Colonic mucosa (tissue), 4 donors: ENCODE results near the gene GSG1L. TPM values are rescaled to one million over a fixed set of nuclear protein-coding genes. Genes with fewer than 3 reads are reported as not detected.

Experiments used
- DNase-seq: peaks from one replicate; pipeline ENCODE4 v3.0.0-alpha.2; 2020
- H3K27ac ChIP-seq: fragments of 200-600 bp; one replicate; pipeline ENCODE4 v1.8.0; 2021
- H3K27me3 ChIP-seq: fragments of 200-600 bp; one replicate; pipeline ENCODE4 v1.8.0; 2021
- H3K36me3 ChIP-seq: fragments of 200-600 bp; one replicate; pipeline ENCODE4 v1.8.0; 2021
- H3K4me1 ChIP-seq: fragments of 200-600 bp; one replicate; pipeline ENCODE4 v1.8.0; 2021; ENCODE audit warnings: mild to moderate bottlenecking
- H3K4me3 ChIP-seq: fragments of 200-600 bp; one replicate; pipeline ENCODE4 v1.8.0; 2021
- H3K9ac ChIP-seq, 2 donors: one replicate each; pipeline ENCODE4 v1.7.0; 2013; ENCODE audit warnings: control low read depth in 2 of 2, low read depth in 2 of 2, low read length in 2 of 2
- H3K9me3 ChIP-seq: fragments of 200-600 bp; one replicate; pipeline ENCODE4 v1.8.0; 2021
- intact Hi-C: fragments of 100-400 bp; cut with DNase I; formaldehyde crosslinking; loops from one replicate; pipeline ENCODE4 v1.14.1; 2022
- total RNA-seq, 2 donors: library from RNA; stranded (reverse); fragmentation: NEBNext Ultra II Directional in 1 of 2; extraction: Animal tissue kit (Norgen Biotek cat#: 25700) in 1 of 2; gene quantifications; one replicate each; pipeline ENCODE4 v1.2.1, GENCODE V29; 2021
- TF ChIP-seq, protein P1 (sequence below): fragments of 200-600 bp; IDR thresholded peaks from one replicate; pipeline ENCODE4 v1.8.0; 2022; ENCODE audit warnings: antibody characterized with exemption, mild to moderate bottlenecking
- donor health status: healthy.
- donor health status: DM: no; HTN: no; CAD: no.
- donor health status: DM: no; HTN: no; CAD: no.

The GSG1L gene
- total RNA-seq, 2 donors from 2014 or later: 0.13 to 0.15 TPM

DNA sequence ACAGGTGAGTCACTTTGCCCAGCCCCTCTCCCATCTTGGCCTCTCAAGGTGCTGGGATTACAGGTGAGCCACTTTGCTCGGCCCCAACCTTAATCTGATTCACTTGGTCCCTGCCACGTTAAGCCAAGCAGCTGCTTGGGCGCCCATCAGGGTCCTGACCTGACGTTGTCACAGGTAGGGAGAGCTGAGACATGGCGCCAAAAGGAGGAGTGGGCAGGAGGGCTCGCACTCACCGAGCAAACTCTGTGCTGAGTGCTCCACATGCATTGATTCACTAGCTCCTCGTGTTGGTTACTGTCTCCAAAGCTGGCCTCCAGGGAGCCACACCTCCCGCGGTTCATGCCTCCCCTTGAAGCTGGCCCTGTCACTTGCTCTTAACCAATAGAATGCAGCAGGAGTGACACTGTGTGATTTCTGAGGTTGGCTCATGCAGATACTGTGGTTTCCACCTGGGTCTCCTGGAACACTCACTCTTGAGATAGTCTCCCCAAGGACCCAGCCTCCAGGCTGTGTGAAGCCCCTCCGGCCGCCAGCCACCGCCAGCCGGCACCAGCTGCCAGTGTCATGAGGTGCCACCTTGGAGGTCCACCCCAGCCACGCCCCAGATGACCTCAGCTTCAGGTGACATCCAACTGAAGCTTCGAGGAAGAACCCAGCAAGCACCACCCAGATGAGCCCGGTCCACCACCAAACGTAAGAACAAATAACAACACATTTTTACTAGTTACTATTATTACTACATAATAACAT lies 223.0 kb downstream of the GSG1L start:
- Histone ChIP-seq H3K36me3 (no peaks in the 10 kb centered on the region), H3K27me3 (no peaks in the 10 kb centered on the region), H3K4me1 (no peaks in the 10 kb centered on the region), H3K27ac (no peak overlapping the region), H3K9ac (no peak overlapping the region), H3K9me3 (no peaks in the 10 kb centered on the region), H3K4me3 (no peak overlapping the region)
- intact Hi-C loops: no loop called here
- TF ChIP-seq, protein P1, sequence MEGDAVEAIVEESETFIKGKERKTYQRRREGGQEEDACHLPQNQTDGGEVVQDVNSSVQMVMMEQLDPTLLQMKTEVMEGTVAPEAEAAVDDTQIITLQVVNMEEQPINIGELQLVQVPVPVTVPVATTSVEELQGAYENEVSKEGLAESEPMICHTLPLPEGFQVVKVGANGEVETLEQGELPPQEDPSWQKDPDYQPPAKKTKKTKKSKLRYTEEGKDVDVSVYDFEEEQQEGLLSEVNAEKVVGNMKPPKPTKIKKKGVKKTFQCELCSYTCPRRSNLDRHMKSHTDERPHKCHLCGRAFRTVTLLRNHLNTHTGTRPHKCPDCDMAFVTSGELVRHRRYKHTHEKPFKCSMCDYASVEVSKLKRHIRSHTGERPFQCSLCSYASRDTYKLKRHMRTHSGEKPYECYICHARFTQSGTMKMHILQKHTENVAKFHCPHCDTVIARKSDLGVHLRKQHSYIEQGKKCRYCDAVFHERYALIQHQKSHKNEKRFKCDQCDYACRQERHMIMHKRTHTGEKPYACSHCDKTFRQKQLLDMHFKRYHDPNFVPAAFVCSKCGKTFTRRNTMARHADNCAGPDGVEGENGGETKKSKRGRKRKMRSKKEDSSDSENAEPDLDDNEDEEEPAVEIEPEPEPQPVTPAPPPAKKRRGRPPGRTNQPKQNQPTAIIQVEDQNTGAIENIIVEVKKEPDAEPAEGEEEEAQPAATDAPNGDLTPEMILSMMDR: no peak
- DNase-seq: no peak

DNA sequence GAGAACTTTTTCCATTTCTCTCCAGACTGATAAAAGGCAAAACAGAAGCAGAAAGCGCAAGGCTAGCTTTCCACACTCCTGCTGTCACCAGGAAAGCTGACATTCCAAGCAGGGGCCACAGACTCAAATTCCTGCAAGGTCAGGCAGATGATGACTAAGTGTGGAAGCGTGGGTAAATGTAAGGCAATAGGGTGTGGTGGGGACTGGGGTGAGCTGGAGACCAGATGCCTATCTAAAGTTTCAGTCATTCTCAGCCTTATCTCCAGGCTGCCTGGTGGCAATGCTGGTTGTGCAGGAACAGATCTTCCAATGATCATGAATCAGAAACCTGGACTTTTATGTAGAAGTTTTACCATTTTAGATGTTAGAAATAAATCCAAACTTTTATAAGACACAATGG lies 224.1 kb downstream of the GSG1L start:
- H3K4me1 ChIP-seq: no peaks in the 10 kb centered on the region
- H3K27me3 ChIP-seq: no peaks in the 10 kb centered on the region
- no peak overlapping the region for H3K4me3 ChIP-seq
- no peaks in the 10 kb centered on the region for H3K9me3 ChIP-seq
- H3K9ac ChIP-seq: no peak overlapping the region
- H3K27ac ChIP-seq: no peak overlapping the region
- TF ChIP-seq, protein P1: no peak
- H3K36me3 ChIP-seq: no peaks in the 10 kb centered on the region
- DNase-seq: no peak
- intact Hi-C loops: no loop called here

DNA sequence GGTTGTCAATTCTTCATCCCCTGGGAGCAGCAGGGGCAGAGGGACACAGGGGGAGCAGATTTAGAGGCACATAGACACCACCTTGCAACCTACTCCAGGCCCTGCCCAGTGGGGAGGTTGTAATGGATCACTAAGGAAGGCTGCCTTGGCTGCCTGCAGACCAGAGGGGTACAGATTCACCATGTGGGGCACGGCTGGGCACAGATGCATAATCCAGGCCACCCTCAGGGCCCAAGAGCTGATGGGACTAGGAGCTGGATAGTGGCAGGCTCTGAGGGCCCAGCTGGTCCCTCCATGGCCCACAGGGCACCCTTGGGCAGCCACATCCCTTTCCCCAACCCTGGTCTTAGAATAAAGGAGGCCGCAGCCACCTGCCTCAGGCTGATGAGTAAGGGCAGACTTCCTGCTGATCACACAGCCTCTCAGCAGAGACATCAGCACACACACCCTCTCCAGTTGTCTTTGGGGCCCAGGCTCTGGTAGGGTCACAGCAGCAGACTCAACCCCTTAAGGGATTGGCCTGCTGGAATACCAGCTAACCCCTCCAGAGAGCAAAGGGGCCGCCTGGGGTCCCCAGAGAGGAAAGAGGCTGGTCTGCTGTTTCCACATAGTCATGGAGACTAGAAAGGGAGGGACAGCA lies 224.9 kb downstream of the GSG1L start:
- intact Hi-C loops: no loop called here
- no peaks in the 10 kb centered on the region for H3K9me3 ChIP-seq
- TF ChIP-seq, protein P1: no peak
- no peak for DNase-seq
- no peak overlapping the region for H3K27ac ChIP-seq
- H3K36me3 ChIP-seq: no peaks in the 10 kb centered on the region
- H3K4me3 ChIP-seq: no peak overlapping the region
- no peak overlapping the region for H3K9ac ChIP-seq
- no peaks in the 10 kb centered on the region for H3K4me1 ChIP-seq
- H3K27me3 ChIP-seq: no peaks in the 10 kb centered on the region

DNA sequence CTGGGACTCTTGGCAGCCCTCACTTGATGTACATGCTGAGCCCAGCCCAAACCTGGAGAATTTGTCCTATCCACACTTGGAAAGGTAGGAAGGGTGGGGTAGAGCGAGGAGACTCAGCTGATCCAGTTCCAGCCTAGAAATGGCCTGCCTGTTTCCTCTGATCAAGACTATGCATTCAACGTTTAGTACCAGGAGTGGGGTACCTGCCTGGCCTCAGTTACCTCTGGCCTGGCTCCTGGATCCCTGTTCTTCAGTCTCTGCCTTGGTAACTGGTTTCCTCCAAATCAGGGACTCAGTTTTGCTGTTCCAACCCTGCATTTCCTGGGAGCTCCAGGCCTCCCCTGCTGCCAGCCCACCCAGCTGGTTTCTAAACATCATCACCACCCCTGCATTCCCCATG lies 233.5 kb downstream of the GSG1L start:
- no peak overlapping the region for H3K4me3 ChIP-seq
- no peaks in the 10 kb centered on the region for H3K4me1 ChIP-seq
- no peak overlapping the region for H3K9ac ChIP-seq
- no peaks in the 10 kb centered on the region for H3K9me3 ChIP-seq
- H3K27ac ChIP-seq: no peak overlapping the region
- no peaks in the 10 kb centered on the region for H3K36me3 ChIP-seq
- TF ChIP-seq, protein P1: no peak
- DNase-seq: no peak
- H3K27me3 ChIP-seq: no peaks in the 10 kb centered on the region
- intact Hi-C loops: no loop called here

DNA sequence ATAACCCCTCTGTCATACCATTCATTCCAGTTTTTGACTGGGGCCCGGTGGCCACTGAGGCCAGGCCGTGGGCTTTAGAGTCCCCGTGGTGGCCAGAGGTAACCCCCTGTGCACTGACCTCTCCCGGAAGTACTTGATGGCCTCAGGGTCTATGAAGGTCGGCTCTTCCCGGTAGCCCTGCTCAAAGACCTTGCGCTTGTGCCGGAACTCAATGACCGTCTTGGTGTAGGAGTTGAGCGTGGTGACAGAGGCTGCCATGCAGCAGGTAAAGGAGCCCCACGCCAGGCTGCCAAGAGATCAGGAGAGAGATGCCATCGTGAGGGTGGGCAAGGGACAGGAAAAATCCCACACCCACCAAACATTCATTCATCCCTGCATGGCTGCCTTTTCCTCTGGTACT lies 234.8 kb downstream of the GSG1L start:
- TF ChIP-seq, protein P1: no peak

More for the DNA sequence above, 234.8 kb downstream of the GSG1L start:
- H3K27me3 ChIP-seq: no peaks in the 10 kb centered on the region
- intact Hi-C loops: no loop called here
- no peaks in the 10 kb centered on the region for H3K4me1 ChIP-seq
- H3K36me3 ChIP-seq: no peaks in the 10 kb centered on the region
- no peak overlapping the region for H3K27ac ChIP-seq
- no peak for DNase-seq
- no peaks in the 10 kb centered on the region for H3K9me3 ChIP-seq
- no peak overlapping the region for H3K9ac ChIP-seq
- H3K4me3 ChIP-seq: no peak overlapping the region
